K562 (cell line): ENCODE data around the gene NDUFAF8. TPM values are rescaled to one million over a fixed set of nuclear protein-coding genes. Genes with fewer than 3 reads are reported as not detected.

Experiments used
- ATF2 ChIP-seq: sonication (generic); formaldehyde crosslinking; IDR thresholded peaks from 2 replicates; pipeline ENCODE4 v1.8.1; 2022; ENCODE audit warnings: missing genetic modification reagents
- CREB5 ChIP-seq: fragments of 250-450 bp; sonication (Bioruptor Pico); IDR thresholded peaks from 2 replicates; pipeline ENCODE4 v1.5.0; 2020; ENCODE audit warnings: mild to moderate bottlenecking
- GABPB1 ChIP-seq: sonication (generic); formaldehyde crosslinking; IDR thresholded peaks from 2 replicates; pipeline ENCODE4 v1.8.0; 2022; ENCODE audit warnings: mild to moderate bottlenecking, missing genetic modification reagents
- RERE ChIP-seq: sonication (generic); formaldehyde crosslinking; IDR thresholded peaks from 2 replicates; pipeline ENCODE4 v1.8.0; 2023; ENCODE audit warnings: missing genetic modification reagents, mild to moderate bottlenecking, borderline replicate concordance
- ZNF707 ChIP-seq: fragments of 250-450 bp; sonication (Bioruptor Pico); conservative IDR thresholded peaks from 2 replicates; pipeline ENCODE4 v1.8.0; 2022; ENCODE audit warnings: inconsistent platforms, mild to moderate bottlenecking, moderate library complexity
- polyA plus RNA-seq, 8 experiments: library from polyadenylated mRNA; depleted of rRNA in 4 of 8; stranded (reverse) in 5 of 8; unstranded in 3 of 8; fragments of >200 nt; fragmentation: Nextera tagmentation in 2 of 8; fragmentation: Illumina TruSeq in 1 of 8; extraction: Ambion mirVana in 2 of 8; extraction: Trizol in 1 of 8; gene quantifications; 2 replicates each; pipeline versions ENCODE4 v1.2.1 to v1.2.3, GENCODE V29; 2011 to 2014; ENCODE audit warnings: inconsistent platforms in 1 of 8, missing spikeins in 1 of 8
- total RNA-seq, 7 experiments: library from RNA; depleted of rRNA in 6 of 7; stranded (reverse); fragments of >200 nt in 6 of 7; fragmentation: Illumina TruSeq in 2 of 7; extraction: Trizol in 2 of 7; gene quantifications; 2 replicates each; pipeline versions ENCODE4 v1.2.1 to v1.2.3, GENCODE V29; 2011 to 2021; ENCODE audit warnings: low replicate concordance in 1 of 7

Gene NDUFAF8
- total and polyA plus RNA-seq, 9 of the 15 experiments (the other 6 are each of a cell fraction or from before 2014, with no cell fraction given), result 13.5 to 144 (median 90.0) TPM

GRCh38 chr17:81222906-81223761, 16.0 kb upstream of the NDUFAF8 start, which contains the start of gene CEP131 (continued):
- no peak for TF ChIP-seq ATF2 (CRISPR knock-in tag)
- peak; percentile 56; the same call in 1 of the 2 replicates for TF ChIP-seq GABPB1 (CRISPR knock-in tag)
- TF ChIP-seq CREB5 (CRISPR knock-in tag), result no peak
- TF ChIP-seq RERE, result no peak
- TF ChIP-seq ZNF707 (CRISPR knock-in tag), result no peak
